ENCODE results near the gene ZNHIT1. TPM values are rescaled to one million over a fixed set of nuclear protein-coding genes. Genes with fewer than 3 reads are reported as not detected.

ZNHIT1 gene
- 41.7 and 43.6 TPM in 2 replicates for polyA plus RNA-seq

GRCh38 chr7:101217388-101218235 is at the start of gene ZNHIT1, which contains the start of gene PLOD3:
Gene ZNHIT1, plus strand, starts transcription at chr7:101218165. Its CDS starts 31 bp downstream, at chr7:101218196.
Gene PLOD3, minus strand, starts transcription at chr7:101217581. Its CDS starts 307 bp downstream, at chr7:101217274.

GRCh38 chr7:101180130-101180755 is 37.7 kb upstream of the ZNHIT1 start, which contains the start of gene NAT16:
Gene NAT16, minus strand, starts transcription at chr7:101180293. Its CDS starts 5,486 bp downstream, at chr7:101174807.

GRCh38 chr7:101200862-101201599 is 16.9 kb upstream of the ZNHIT1 start, which contains the start of gene MOGAT3:
Gene MOGAT3, minus strand, starts transcription at chr7:101201036. Its CDS starts 182 bp downstream, at chr7:101200854.

GRCh38 chr7:101237206-101238067 is 19.5 kb downstream of the ZNHIT1 start, which contains the start of gene CLDN15:
Gene CLDN15, minus strand, starts transcription at chr7:101237802. Its CDS starts 221 bp downstream, at chr7:101237581.

GRCh38 chr7:101244375-101245146 is 26.6 kb downstream of the ZNHIT1 start, which contains the start of gene FIS1:
Gene FIS1, minus strand, starts transcription at chr7:101245081. Its CDS starts 77 bp downstream, at chr7:101245004.

Other genes with a start within 250 kb of the ZNHIT1 start
- 1.5 TPM in 1 of 2 replicates, not detected in the other for gene MUC12, start 248.6 kb upstream of the ZNHIT1 start, polyA plus RNA-seq
- gene MUC17, start 198.1 kb upstream of the ZNHIT1 start, polyA plus RNA-seq = not detected in 2 replicates
- gene TRIM56, start 132.7 kb upstream of the ZNHIT1 start, polyA plus RNA-seq = 0.06 and 0.19 TPM in 2 replicates
- not detected in 2 replicates for gene SERPINE1, start 91.1 kb upstream of the ZNHIT1 start, polyA plus RNA-seq
- 5.8 and 8.2 TPM in 2 replicates for gene AP1S1, start 63.7 kb upstream of the ZNHIT1 start, polyA plus RNA-seq
- gene VGF, start 52.6 kb upstream of the ZNHIT1 start, polyA plus RNA-seq = 0.20 and 10.7 TPM in 2 replicates
- not detected in 2 replicates for gene NAT16, start 37.9 kb upstream of the ZNHIT1 start, polyA plus RNA-seq
- not detected in 2 replicates for gene MOGAT3, start 17.1 kb upstream of the ZNHIT1 start, polyA plus RNA-seq
- gene PLOD3, start 584 bp upstream of the ZNHIT1 start, polyA plus RNA-seq = 0.55 TPM in 1 of 2 replicates, not detected in the other
- gene CLDN15, start 19.6 kb downstream of the ZNHIT1 start, polyA plus RNA-seq = 1.5 TPM in 1 of 2 replicates, not detected in the other
- 176 and 223 TPM in 2 replicates for gene FIS1, start 26.9 kb downstream of the ZNHIT1 start, polyA plus RNA-seq
- gene IFT22, start 103.6 kb downstream of the ZNHIT1 start, polyA plus RNA-seq = 62.4 and 104 TPM in 2 replicates
- gene COL26A1, start 144.7 kb downstream of the ZNHIT1 start, polyA plus RNA-seq = 1.7 and 3.0 TPM in 2 replicates

All from Purkinje cell (primary cell).